Adrenal gland (tissue), 5 donors: ENCODE measurements around the gene IGFL2.

Experiments
- POLR2A ChIP-seq, 2 donors: fragments of 450-650 bp; IDR thresholded peaks; one replicate each; pipeline ENCODE4 v1.6.1; 2017; ENCODE audit warnings: antibody characterized with exemption in 2 of 2, mild to moderate bottlenecking in 2 of 2, moderate library complexity in 1 of 2
- TF ChIP-seq, protein P1 (sequence below), 6 experiments: fragments of 450-650 bp in 4 of 6; fragments of 200-600 bp in 2 of 6; sonication (generic) in 1 of 6; IDR thresholded peaks; 1 replicate in 5 of 6; 2 replicates in 1 of 6; pipeline versions ENCODE4 v1.5.1 to v1.8.0; 2016 to 2021; ENCODE audit warnings: antibody characterized with exemption in 6 of 6, mild to moderate bottlenecking in 2 of 6, moderate library complexity in 1 of 6
- donor health status: DM: no; HTN: no; CAD: no.

DNA sequence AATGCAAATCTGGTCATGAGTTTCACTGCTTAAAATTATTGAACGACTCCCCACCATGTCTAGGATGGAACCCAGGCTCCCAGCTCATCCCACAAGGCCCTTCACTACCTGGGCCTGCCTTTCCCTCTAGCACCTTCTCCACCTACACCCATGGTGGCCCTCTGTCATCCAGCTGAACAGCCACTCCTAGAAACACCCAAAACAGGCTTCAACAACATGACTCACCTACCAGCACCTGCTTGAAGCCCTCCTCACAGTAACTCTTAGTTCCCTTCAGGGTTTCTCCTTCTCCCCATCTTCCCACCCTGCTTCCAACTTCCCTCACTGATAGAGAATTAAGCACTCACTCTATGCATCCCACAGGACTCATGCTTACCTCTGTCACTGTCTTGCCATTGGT lies 6.6 kb upstream of the IGFL2 start:
- TF ChIP-seq POLR2A (IDR thresholded peaks at IDR 0.05) = no peak
- TF ChIP-seq, protein P1, sequence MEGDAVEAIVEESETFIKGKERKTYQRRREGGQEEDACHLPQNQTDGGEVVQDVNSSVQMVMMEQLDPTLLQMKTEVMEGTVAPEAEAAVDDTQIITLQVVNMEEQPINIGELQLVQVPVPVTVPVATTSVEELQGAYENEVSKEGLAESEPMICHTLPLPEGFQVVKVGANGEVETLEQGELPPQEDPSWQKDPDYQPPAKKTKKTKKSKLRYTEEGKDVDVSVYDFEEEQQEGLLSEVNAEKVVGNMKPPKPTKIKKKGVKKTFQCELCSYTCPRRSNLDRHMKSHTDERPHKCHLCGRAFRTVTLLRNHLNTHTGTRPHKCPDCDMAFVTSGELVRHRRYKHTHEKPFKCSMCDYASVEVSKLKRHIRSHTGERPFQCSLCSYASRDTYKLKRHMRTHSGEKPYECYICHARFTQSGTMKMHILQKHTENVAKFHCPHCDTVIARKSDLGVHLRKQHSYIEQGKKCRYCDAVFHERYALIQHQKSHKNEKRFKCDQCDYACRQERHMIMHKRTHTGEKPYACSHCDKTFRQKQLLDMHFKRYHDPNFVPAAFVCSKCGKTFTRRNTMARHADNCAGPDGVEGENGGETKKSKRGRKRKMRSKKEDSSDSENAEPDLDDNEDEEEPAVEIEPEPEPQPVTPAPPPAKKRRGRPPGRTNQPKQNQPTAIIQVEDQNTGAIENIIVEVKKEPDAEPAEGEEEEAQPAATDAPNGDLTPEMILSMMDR (IDR thresholded peaks at IDR 0.05) = no peak
